Neural cell (in vitro differentiated cells): ENCODE measurements around the gene RTN4RL1. TPM values are rescaled to one million over a fixed set of nuclear protein-coding genes. Genes with fewer than 3 reads are reported as not detected.

Source experiments
- H2AFZ ChIP-seq: fragments of 200-600, 300-800 bp; sonication (generic), shearing (Covaris generic); 2 replicates; pipeline ENCODE4 v1.6.0; 2014; ENCODE audit warnings: low read depth, mild to moderate bottlenecking, antibody characterized with exemption, low read length, moderate library complexity
- H3F3A ChIP-seq: fragments of 200-600 bp; shearing (Covaris generic); 2 replicates; pipeline ENCODE4 v1.6.1; 2016; ENCODE audit warnings: mild to moderate bottlenecking, moderate library complexity, mixed read lengths, antibody characterized with exemption, low read length; ENCODE audit not compliant: insufficient read depth, poor library complexity, severe bottlenecking
- H3K27ac ChIP-seq: fragments of 200-600, 300-800 bp; sonication (generic), shearing (Covaris generic); 2 replicates; pipeline ENCODE4 v1.5.1; 2014; ENCODE audit warnings: mild to moderate bottlenecking, low read length, moderate library complexity
- H3K27me3 ChIP-seq: fragments of 300-800, 200-600 bp; sonication (generic), shearing (Covaris generic); 2 replicates; pipeline ENCODE4 v1.6.0; 2014; ENCODE audit warnings: mild to moderate bottlenecking, low read depth, low read length, moderate library complexity; ENCODE audit not compliant: insufficient read depth
- H3K36me3 ChIP-seq: fragments of 300-800, 200-600 bp; sonication (generic), shearing (Covaris generic); 2 replicates; pipeline ENCODE4 v1.5.1; 2014; ENCODE audit warnings: mild to moderate bottlenecking, antibody characterized with exemption, low read length, moderate library complexity; ENCODE audit not compliant: insufficient read depth
- H3K4me2 ChIP-seq: fragments of 300-800, 200-600 bp; sonication (generic), shearing (Covaris generic); 2 replicates; pipeline ENCODE4 v1.6.0; 2014; ENCODE audit warnings: mild to moderate bottlenecking, low read length
- H3K4me3 ChIP-seq: fragments of 300-800, 200-600 bp; sonication (generic), shearing (Covaris generic); 2 replicates; pipeline ENCODE4 v1.5.1; 2014; ENCODE audit warnings: mild to moderate bottlenecking, low read length, moderate library complexity
- H3K79me2 ChIP-seq: fragments of 200-600 bp; shearing (Covaris generic); replicated peaks from 2 replicates; pipeline ENCODE4 v1.6.0; 2014; ENCODE audit warnings: mild to moderate bottlenecking, low read length, moderate library complexity; ENCODE audit not compliant: insufficient read depth
- H3K9ac ChIP-seq: fragments of 300-800, 200-600 bp; sonication (generic), shearing (Covaris generic); 2 replicates; pipeline ENCODE4 v1.6.1; 2016; ENCODE audit warnings: mild to moderate bottlenecking, low read length, mixed read lengths
- H3K9me2 ChIP-seq: fragments of 200-600 bp; shearing (Covaris generic); 2 replicates; pipeline ENCODE4 v1.6.1; 2016; ENCODE audit warnings: mild to moderate bottlenecking, low read length, mixed read lengths; ENCODE audit not compliant: insufficient read depth
- H3K9me3 ChIP-seq: fragments of 200-600, 300-800 bp; sonication (generic), shearing (Covaris generic); 2 replicates; pipeline ENCODE4 v1.6.1; 2016; ENCODE audit warnings: mild to moderate bottlenecking, mixed run types, low read length, moderate library complexity, mixed read lengths
- H4K20me1 ChIP-seq: fragments of 200-600 bp; shearing (Covaris generic); 2 replicates; pipeline ENCODE4 v1.6.1; 2016; ENCODE audit warnings: mild to moderate bottlenecking, mixed run types; ENCODE audit not compliant: insufficient read depth
- CTCF ChIP-seq: fragments of 450-650 bp; IDR thresholded peaks from 2 replicates; pipeline ENCODE4 v1.5.1; 2014; ENCODE audit warnings: antibody characterized with exemption, mild to moderate bottlenecking, moderate library complexity; ENCODE audit not compliant: poor library complexity, severe bottlenecking
- EP300 ChIP-seq: fragments of 450-650 bp; conservative IDR thresholded peaks from 2 replicates; pipeline ENCODE4 v1.6.1; 2014; ENCODE audit warnings: antibody characterized with exemption, mild to moderate bottlenecking, moderate library complexity; ENCODE audit not compliant: poor library complexity, severe bottlenecking
- EZH2 ChIP-seq: fragments of 200-600, 300-800 bp; shearing (Covaris generic), sonication (generic); IDR thresholded peaks from 2 replicates; pipeline ENCODE4 v1.6.1; 2014; ENCODE audit warnings: antibody characterized with exemption, low read length, borderline replicate concordance, mild to moderate bottlenecking; ENCODE audit not compliant: insufficient read depth, poor library complexity, severe bottlenecking
- MXI1 ChIP-seq: fragments of 450-650 bp; conservative IDR thresholded peaks from 2 replicates; pipeline ENCODE4 v1.6.1; 2014; ENCODE audit warnings: antibody characterized with exemption, mild to moderate bottlenecking; ENCODE audit not compliant: poor library complexity, severe bottlenecking
- POLR2AphosphoS5 ChIP-seq: IDR thresholded peaks from 2 replicates; pipeline ENCODE4 v1.6.1; 2012
- RAD21 ChIP-seq: fragments of 450-650 bp; conservative IDR thresholded peaks from 2 replicates; pipeline ENCODE4 v1.6.1; 2014; ENCODE audit warnings: antibody characterized with exemption, mild to moderate bottlenecking, moderate library complexity
- SMC3 ChIP-seq: fragments of 450-650 bp; conservative IDR thresholded peaks from 2 replicates; pipeline ENCODE4 v1.6.1; 2014; ENCODE audit warnings: antibody characterized with exemption, mild to moderate bottlenecking, moderate library complexity; ENCODE audit not compliant: poor library complexity
- TAF1 ChIP-seq: IDR thresholded peaks from 2 replicates; pipeline ENCODE4 v1.6.1; 2012; ENCODE audit warnings: low read depth
- polyA plus RNA-seq: library from polyadenylated mRNA; depleted of rRNA; stranded (reverse); fragments of >200 nt; gene quantifications from 2 replicates; pipeline ENCODE4 v1.2.3, GENCODE V29; 2014
- TF ChIP-seq, protein P1 (sequence below): IDR thresholded peaks from 2 replicates; pipeline ENCODE4 v1.6.1; 2012; ENCODE audit warnings: borderline replicate concordance

Gene RTN4RL1
- polyA plus RNA-seq, 1 donor from 2014 or later = 8.1 TPM

- Histone ChIP-seq H3K9me2 (no peaks in the 10 kb centered on the region), H2AFZ (no peak overlapping the region), H3K9ac (no peak overlapping the region), H4K20me1 (no peaks in the 10 kb centered on the region), H3K79me2 (no peaks in the 10 kb centered on the region), H3K4me3 (no peak overlapping the region), H3K9me3 (no peaks in the 10 kb centered on the region), H3F3A (no peaks in the 10 kb centered on the region), H3K4me2 (no peak overlapping the region), H3K36me3 (no peaks in the 10 kb centered on the region), H3K27me3 (no peaks in the 10 kb centered on the region), H3K27ac (no peak overlapping the region)
- TF ChIP-seq EP300 (no peak), POLR2AphosphoS5 (no peak), RAD21 (no peak), TAF1 (no peak), CTCF (no peak), EZH2 (no peak), SMC3 (no peak)
- TF ChIP-seq, protein P1, sequence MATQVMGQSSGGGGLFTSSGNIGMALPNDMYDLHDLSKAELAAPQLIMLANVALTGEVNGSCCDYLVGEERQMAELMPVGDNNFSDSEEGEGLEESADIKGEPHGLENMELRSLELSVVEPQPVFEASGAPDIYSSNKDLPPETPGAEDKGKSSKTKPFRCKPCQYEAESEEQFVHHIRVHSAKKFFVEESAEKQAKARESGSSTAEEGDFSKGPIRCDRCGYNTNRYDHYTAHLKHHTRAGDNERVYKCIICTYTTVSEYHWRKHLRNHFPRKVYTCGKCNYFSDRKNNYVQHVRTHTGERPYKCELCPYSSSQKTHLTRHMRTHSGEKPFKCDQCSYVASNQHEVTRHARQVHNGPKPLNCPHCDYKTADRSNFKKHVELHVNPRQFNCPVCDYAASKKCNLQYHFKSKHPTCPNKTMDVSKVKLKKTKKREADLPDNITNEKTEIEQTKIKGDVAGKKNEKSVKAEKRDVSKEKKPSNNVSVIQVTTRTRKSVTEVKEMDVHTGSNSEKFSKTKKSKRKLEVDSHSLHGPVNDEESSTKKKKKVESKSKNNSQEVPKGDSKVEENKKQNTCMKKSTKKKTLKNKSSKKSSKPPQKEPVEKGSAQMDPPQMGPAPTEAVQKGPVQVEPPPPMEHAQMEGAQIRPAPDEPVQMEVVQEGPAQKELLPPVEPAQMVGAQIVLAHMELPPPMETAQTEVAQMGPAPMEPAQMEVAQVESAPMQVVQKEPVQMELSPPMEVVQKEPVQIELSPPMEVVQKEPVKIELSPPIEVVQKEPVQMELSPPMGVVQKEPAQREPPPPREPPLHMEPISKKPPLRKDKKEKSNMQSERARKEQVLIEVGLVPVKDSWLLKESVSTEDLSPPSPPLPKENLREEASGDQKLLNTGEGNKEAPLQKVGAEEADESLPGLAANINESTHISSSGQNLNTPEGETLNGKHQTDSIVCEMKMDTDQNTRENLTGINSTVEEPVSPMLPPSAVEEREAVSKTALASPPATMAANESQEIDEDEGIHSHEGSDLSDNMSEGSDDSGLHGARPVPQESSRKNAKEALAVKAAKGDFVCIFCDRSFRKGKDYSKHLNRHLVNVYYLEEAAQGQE = no peak
Measured at GRCh38 chr17:1909985-1910384, 115.1 kb downstream of the RTN4RL1 start.

- Histone ChIP-seq H3K4me3 (peak overlapping the region; percentile 61), H2AFZ (no peak overlapping the region), H3K4me2 (peak overlapping the region; percentile 70), H3F3A (peaks cover 3% of the 10 kb centered on the region), H4K20me1 (no peaks in the 10 kb centered on the region), H3K9ac (peak overlapping the region; percentile 56), H3K27me3 (no peaks in the 10 kb centered on the region), H3K36me3 (no peaks in the 10 kb centered on the region), H3K79me2 (no peaks in the 10 kb centered on the region), H3K9me3 (no peaks in the 10 kb centered on the region), H3K9me2 (no peaks in the 10 kb centered on the region), H3K27ac (peak overlapping the region; percentile 39)
- TF ChIP-seq RAD21 (peak; percentile 92), TAF1 (no peak), EZH2 (no peak), SMC3 (peak; percentile 97), MXI1 (peak; percentile 47), CTCF (peak; percentile 91), POLR2AphosphoS5 (no peak)
- TF ChIP-seq, protein P1 = peak; percentile 4
Measured at GRCh38 chr17:1908699-1909309, 116.3 kb downstream of the RTN4RL1 start.
